Hepatic stellate cell (primary cell): ENCODE results near the gene PTPRN2.
"Not testable (repeated sequence)": the region's sequence is repeated elsewhere in the genome, so short reads cannot be mapped to it uniquely, and the experiment has no call there.

Source experiments
- DNase-seq: peaks from one replicate; pipeline ENCODE4 v3.0.0; 2011; ENCODE audit warnings: low spot score

The PTPRN2 gene

DNA sequence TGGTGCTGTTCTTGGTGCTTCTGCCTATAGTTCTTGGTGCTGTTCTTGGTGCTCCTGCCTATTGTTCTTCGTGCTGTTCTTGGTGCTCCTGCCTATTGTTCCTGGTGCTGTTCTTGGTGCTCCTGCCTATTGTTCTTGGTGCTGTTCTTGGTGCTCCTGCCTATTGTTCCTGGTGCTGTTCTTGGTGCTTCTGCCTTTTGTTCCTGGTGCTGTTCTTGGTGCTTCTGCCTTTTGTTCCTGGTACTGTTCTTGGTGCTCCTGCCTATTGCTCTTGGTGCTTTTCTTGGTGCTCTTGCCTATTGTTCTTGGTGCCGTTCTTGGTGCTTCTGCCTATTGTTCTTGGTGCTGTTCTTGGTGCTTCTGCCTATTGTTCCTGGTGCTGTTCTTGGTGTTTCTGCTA, 71.1 kb downstream of the PTPRN2 start:
- no peak for DNase-seq

DNA sequence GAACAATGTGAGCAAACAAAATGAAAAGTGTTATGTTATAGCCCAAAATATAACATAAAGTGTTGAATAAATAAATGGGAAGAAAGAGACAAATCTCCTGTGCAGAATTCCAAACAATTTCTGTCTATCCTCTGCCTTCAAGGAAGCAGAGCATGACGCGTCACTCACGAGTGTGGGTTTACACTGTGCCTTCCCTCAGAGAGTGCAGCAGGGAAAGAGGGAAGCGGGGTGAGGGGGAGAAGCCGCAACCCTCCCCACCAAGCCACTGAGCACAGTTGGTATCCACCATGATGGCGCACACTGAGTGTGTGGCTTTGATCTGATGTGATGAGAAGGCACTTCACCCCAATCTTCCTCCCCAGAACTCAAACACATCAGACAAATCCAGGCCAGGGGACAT, 74.8 kb downstream of the PTPRN2 start:
- no peak for DNase-seq

DNA sequence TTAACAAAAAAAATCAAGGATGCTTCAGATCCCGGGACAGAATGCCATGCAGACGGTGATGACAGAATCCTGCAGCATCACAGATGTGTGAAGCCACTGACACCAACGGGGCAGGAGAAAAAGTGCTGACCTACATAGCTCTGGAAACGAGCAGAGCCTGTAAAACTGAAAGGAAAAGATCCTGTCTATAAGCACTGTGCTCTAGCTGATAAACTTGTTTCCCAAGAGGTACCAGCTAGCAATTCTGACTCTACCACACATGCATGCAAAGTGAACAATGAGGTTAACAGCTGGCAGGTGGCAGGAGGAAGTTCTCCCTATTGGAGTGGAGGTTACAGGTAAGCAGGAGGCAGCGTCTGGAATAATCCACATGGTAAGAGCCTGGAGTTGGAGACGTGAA, 75.6 kb downstream of the PTPRN2 start:
- no peak for DNase-seq

DNA sequence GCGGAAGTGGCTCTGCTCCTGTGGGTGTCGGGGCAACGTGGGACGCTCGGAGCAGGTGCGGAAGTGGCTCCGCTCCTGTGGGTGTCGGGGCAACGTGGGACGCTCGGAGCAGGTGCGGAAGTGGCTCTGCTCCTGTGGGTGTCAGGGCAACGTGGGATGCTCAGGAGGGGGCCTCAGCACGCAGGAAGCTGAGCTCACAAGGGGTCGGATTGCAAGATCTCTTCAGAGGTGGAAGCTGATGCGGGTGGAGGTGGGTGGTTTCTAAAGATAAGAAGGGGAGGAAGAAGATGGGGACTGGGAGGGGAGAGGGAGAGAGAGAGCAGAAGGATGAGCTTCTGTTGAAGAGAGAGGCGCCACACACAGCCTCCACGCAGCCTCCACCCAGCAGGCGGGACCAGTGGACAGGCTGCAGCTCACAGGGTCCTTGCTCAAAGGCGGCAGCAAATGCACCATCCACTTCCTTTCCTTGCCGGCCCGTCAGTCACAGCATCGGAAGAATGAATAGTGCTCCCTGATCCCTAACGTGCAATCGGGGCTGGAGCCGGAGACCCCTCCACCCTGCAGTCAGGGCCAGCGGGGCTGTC, 78.7 kb downstream of the PTPRN2 start:
- no peak for DNase-seq

DNA sequence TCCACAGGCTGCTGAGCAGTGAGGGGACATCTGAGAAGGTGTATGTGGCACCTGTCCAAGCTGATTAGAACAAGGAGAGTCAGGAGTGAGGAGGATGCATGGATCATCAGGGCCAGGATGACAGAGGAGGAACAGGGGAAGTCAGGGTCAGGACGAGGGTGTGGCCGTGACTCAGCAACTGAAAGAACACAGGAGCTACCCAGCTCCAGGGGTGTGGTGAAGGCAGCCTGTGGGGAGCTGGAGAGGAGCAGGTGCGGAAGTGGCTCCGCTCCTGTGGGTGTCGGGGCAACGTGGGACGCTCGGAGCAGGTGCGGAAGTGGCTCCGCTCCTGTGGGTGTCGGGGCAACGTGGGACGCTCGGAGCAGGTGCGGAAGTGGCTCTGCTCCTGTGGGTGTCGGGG, 79.3 kb downstream of the PTPRN2 start:
- DNase-seq = not testable (repeated sequence)

DNA sequence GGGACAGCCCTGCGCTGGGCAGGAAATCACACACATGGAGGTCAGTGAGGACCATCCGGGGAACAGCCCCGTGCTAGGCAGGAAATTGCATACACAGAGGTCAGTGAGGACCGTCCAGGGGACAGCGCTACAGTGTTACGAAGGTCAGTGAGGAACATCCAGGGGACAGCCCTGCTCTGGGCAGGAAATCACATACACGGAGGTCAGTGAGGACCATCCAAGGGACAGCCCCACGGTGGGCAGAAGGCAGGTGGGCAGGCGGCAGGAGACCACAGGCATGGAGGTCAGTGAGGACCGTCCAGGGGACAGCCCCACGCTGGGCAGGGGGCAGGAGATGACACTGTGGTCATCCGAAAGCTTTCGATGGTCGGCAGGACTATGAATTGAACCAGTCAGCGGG, 79.7 kb downstream of the PTPRN2 start:
- DNase-seq = no peak

DNA sequence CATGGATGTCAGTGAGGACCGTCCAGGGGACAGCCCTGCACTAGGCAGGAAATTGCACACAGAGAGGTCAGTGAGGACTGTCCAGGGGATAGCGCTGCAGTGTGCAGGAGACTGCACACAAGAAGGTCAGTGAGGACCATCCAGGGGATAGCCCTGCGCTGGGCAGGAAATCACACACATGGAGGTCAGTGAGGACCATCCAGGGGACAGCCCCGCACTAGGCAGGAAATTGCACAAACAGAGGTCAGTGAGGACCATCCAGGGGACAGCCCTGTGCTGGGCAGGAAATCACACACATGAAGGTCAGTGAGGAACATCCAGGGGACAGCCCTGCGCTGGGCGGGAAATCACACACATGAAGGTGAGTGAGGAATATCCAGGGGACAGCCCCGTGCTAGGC, 80.4 kb downstream of the PTPRN2 start:
- not testable (repeated sequence) for DNase-seq

DNA sequence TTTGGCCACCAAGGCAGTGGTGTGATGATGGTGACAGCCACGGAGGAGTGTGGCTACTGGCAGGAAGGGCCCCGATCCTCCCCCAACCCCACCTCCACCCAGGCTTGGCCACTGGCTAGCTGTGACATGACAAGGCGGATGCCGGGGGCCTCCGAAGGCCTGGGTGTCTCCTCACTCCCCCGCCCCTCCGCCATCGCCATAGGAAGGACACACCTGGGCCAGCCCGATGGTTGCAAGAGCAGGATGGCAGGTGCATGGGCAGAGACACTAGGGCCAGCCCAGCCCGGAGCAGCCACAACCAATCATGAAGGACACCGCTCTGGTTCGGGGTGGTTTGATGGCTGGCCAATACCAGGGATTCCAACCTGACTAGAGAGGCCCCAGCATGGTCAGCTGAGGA, 81.0 kb downstream of the PTPRN2 start:
- no peak for DNase-seq

DNA sequence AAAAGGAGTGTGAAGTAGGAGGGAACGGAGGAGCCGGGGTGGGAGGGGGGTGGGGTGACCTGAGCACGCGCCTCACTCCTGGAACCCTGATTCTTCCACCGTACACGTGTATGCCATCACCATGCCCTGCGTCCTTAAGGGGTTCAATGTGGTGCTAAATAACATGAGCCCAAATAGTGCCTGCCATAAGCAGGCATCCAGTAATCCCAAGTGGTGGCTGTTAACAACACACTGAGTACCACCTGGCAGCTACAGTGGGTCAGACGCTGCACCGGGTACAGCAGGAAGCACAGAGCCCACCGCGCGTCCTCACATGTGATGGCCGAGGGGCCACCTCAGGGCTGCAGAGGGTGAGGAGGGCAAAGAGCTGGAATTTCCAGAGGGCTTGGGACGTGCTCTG, 81.9 kb downstream of the PTPRN2 start:
- DNase-seq = no peak

DNA sequence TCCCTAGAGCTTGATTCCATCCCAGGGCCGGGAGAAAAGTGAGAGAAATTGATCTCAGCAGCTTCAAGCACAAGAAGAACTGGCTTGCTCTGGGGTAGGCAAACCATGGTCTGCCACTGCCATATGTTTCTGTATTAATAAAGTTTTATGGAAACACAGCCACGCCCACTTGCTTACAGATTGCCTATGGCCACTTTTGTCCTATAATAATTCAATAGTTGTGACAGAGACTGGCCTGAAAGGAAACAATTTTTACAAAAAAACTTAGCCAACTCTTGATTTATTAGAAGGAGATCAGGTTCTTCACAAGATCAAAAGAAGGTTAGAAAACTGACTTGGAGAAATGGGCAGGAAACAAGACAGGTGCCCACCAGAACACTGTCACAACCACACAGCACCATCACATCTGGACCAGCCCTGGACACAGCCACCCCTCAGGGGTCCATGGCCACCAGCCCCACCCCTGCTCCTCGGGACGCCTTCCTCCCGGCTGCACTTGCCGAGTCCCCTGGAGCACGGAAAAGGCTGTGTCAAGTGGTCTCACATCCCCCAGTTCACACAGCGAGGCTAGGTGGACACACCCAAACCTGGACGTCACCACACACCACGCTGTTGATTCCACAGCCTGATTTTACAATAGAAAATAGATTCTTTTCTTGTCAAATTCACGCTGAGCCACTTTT, 85.4 kb downstream of the PTPRN2 start:
- DNase-seq = no peak

DNA sequence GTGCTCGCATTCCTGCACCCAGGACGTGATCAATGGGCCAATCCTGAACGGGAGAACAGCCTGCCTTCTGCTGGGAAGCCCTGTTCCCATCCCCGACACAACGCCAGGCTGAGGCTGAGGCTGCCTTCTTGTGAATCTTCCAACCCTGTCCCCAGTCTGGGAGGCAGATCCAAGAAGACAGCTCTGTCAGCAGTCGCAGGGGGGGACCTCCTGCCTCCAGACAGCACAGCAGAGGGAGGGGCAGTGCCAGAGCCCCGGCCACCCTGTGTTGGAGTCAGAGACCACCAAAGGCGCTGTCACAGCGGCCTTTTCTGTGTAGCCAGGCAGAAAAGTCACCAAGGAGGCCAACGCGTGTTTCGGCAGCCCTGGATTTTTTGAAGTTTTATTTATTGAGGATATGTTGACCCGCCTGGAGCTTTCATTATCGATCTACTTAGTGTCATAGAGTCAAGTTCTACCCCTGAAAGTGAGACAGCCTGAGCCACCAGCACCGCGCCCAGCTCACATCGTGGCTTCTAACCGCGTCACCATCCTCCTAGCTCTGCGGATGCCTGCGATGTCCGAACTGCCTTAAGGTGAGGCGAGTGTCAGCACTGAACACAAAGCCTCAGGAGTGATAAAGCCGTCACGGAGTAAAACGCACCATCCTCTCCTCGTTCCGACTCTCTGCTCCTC, 86.1 kb downstream of the PTPRN2 start:
- DNase-seq = no peak

DNA sequence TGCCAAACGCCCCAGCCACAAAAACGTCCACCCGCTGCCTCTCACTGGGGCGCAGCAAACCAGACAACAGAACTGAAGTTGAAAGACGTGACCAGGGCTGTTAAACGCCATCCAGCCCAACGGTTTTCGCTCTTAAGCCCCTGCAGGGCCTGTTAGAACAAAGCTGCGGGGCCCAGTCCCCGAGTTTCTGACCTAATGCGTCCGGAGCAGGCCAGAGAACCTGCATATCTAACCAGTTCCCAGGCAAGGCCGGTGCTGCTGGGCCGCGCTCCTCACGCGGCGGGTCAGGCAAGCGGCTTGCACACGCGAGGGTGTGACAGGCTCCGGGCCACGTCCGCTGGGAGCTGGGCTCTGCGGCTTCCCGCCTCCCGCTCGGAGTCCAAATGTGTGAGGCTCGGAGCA, 87.0 kb downstream of the PTPRN2 start:
- no peak for DNase-seq

DNA sequence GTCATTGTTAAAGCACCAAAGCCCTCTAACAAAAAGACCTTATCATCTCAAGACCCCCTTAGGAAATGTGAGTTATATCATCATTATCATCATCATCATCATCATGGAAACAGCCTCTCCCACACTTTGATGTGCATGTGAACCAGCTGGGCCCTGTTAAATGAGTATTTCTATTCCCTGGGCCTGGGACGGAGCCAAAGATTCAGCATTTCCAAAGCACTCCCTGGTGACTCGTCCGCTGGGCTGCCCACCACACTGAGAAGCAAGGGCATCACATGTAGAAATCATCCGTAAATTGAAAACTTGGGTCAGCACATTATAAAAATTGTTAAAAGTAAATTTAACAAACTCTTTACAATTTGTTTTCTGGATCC, 88.6 kb downstream of the PTPRN2 start:
- no peak for DNase-seq

DNA sequence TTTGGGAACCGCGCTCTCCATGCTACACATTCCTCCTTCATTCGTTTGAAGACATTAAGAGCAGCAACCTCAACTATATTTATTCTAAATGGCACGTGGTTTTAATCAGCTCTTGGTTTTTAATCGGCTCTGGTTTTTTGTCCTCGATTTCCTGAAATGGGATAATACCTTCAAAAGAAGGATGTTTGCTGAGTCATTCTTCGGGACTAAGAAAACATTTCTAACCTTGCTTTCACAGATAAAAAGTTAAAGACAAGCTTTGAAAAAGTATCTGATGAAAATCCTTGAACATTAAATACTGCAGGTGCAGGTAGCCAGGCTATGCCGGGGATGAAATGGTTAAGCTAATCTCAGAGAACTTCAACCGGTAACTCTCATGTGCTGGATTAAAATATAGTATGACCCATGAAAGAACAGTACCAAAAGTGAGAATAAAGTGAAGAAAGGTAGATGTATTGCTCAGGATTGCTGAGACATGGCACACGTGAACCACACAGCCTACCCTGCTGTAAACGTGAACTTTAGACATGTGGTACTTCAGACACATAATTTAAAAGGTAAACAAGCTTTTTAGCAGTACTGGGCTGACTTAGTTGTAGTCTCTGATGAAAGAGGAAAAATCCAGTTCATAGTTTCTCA, 89.1 kb downstream of the PTPRN2 start:
- no peak for DNase-seq

DNA sequence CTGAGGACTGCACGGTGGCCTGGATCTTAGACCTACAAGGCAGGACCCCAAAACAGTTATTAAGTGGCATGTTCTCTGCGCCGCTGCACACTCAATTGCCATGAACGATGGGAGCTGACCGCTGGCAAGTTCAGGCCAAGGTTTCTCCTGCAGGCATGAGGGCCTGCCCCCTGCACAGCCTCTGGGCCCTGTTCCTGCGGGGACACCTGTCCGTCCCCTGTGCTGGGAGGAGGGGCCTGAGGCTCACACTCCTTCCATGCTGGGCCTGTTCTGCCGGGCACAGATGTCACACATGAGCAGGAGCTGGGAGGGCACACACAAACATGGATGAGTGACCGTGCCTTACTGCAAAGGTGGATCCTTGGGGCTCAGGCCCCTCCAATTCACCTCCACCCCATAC, 90.0 kb downstream of the PTPRN2 start:
- no peak for DNase-seq

DNA sequence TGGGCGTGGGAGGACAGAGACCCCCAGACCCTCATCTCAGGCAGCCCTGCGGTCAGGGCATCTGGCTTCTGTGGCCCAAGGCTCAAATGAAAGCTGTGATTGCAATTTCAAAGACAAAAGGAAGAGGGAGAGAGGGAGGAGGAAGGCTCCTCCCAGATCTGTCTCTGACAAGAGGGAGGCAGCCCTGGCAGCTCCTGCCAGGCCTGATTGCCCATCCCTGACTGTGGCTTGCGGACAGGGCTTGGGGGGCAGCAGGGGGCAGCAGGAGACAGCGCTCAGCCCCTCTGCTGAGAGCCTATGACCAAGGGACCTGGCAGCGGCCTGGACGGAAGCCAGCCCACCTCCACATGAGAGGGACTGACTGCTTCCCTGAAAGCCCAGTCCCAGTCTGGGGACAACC, 91.8 kb downstream of the PTPRN2 start:
- no peak for DNase-seq

DNA sequence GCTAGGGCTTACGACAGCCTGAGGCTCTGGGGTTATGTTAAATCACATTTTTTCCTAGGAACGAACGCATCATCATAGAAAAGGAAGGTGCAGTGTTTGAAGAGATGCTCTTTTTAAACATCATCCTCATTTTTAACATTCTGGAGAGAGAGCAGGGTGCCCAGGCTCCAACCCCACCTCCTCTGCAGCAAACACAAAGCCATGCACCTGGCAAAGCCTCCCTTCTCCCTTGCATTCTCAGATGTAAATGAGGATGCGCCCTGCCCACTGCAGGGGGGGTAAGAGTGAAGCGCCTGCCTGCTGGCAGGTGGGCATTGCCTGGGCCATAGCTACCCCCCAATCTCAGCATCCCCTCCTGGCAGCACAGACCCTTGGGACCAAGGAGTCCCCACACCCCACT, 92.4 kb downstream of the PTPRN2 start:
- no peak for DNase-seq

DNA sequence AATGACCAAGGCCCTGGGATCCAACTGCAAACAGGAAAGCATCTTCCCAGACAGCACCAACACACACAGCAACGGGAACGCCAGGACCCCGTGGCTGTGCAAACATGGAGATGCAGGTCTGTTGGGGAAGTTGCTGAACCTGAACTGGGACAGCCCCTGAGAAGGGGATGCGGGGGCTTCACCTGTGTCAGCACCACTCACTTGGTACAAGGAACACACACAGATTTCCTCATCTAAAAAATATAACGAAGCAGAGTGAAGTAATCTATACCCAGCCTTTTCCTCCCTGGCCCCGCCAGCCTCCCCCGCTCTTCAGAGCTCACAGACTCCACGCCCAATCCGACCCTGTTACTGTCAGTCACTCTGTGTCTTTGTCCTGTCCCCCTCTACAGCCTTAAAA, 93.0 kb downstream of the PTPRN2 start:
- no peak for DNase-seq

DNA sequence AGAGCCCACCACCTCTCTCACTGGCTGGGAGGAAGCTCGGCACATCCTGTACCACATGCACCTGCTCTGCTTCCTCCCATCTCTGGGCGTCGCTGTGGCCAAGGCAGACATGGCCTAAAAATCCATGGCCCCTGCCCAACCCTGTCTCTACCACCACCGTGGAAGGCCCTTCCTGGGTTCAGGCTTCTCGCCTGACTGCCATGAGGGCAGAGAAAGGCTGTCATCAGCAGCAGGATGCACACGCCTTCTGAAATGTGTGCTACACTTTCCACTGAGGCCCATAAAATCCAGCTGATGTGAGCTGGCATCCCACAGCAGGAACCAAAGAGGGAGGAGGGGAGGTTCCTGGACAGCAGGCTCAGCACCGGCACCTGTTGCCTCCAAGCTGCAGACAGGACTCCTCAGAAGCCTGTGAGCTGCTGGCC, 93.4 kb downstream of the PTPRN2 start:
- no peak for DNase-seq

DNA sequence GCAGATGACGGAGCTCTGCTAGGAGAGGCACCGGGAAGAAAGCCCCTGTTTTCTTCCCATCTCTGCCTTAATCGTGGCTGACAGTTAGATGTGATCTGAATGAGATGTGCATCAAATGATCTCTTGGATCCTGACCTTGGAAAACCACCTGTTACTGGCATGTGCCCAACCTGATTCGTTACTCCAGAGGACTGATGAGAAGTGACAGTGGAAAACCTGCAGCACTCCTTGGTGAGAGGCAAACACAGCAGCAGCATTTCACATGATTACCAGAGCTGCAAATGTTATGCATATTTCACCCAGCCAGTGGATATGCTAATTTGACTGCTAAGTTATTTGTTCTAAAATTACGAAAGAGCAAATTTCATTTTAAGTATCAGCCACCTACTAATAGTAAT, 95.3 kb downstream of the PTPRN2 start:
- DNase-seq = no peak

DNA sequence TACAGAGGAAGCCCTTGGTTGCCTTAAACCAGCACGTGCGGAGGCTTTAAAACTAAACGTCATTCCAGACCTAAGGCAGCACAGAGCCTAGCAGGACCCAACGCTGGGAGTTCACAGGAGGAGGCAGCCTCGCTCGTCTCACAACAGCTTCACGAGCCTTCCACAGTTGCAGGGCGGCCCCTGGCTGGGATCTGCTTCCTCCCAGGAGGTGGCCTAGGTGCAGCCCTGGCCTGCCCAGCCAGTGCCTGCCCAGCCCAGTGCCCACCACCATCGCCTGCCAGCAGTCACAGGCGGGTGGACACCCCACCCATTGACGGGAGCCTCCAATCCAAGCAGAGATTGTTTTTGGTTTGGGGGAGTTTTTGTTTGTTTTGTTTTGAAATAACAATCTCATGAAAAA, 96.5 kb downstream of the PTPRN2 start:
- no peak for DNase-seq

DNA sequence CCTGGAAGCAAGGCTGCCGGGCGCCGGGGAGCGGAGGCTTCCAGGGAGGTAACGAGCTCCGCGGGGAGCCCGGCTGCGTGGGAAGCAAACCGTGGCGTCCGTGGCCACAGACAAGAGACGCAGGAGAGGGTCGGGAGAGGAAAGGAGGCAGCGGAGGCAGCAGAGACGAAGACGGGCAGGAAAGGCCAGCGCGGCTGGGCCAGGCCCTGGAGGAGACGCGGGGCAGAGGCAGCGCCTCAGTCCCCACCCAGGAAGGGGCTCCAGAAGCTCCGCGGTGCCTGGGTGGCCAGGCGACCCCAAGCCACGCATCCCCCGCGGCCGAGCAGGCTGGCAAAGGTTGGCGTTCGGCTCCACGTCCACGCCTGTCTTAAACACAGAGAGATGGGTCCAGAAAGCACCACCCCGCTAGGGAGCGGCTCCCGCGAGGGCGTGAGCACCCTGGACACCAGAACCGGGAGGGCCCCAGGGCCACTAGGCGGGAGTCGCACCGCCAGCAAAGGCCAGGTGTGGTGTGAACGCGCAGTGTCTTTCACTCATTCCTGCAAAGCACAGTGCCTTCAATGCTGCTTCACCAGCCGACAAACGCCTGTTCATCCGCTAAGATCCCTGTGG, 97.3 kb downstream of the PTPRN2 start:
- DNase-seq = no peak
